ENCODE measurements around the gene IFNL3.
"Not testable (repeated sequence)": the region's sequence is repeated elsewhere in the genome, so short reads cannot be mapped to it uniquely, and the experiment has no call there.

The IFNL3 gene

DNA sequence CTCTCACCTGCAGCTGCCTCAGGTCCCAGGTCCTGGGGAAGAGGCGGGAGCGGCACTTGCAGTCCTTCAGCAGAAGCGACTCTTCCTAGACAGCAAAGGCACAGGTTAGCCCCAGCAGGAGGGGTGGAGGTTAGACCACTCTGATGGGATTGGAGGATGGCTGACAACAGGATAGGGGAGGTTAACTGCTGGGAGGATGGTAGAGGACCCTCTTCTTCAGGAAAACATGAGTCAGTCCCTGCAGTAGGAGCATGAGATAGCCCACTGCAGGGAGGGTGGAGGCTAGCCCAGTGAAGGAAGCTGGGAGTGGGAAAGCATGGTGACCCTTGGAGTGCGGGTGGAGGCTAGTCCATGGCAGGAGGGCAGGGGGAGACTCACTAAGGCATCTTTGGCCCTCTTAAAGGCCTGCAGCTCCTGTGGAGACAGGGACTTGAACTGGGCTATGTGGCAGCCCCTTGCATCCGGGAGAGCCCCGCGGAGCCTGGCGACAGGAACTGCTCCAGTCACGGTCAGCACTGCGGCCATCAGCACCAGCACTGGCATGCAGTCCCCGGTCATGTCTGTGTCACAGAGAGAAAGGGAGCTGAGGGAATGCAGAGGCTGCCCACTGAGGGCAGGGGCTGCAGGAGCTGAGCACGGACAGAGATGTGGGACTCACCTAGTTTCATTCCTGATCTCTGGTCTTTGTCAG lies at the start of gene IFNL3:
IFNL3 (minus strand) TSS at position 597 of the 691 bp plus-strand sequence; CDS start at position 558, 39 bp downstream.
- not testable (repeated sequence) for H3K36me3 ChIP-seq (ENCODE audit: insufficient read depth, low read length); H3K4me1 ChIP-seq (ENCODE audit: insufficient read depth, low read length)
- H3K27me3 ChIP-seq (ENCODE audit: insufficient read depth, low read length): peaks cover 34% of the 10 kb centered on the region

DNA sequence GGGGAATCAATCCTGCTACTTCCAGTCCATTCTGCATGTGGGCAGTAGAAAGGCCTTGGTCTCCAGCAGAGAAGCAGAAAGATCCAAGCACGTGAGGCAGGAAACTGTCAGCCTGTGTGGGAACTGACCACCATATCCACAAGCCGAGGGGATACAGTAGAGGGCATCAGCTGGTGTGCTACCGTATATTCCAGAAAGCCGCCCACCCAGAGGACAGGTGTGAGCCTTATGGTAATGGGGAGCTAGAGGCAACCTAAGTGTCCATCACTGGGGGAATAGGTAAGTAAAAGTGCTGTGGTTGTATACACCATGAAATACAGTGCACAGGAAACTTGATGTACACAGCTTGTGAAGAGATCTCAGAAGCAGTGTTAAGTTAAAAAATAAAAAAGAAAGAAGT lies 48.6 kb upstream of the IFNL3 start:
- Histone ChIP-seq H3K27me3 (ENCODE audit: insufficient read depth, low read length) (peaks cover 18% of the 10 kb centered on the region), H3K4me1 (ENCODE audit: insufficient read depth, low read length) (no peaks in the 10 kb centered on the region), H3K36me3 (ENCODE audit: insufficient read depth, low read length) (no peaks in the 10 kb centered on the region), H3K4me3 (ENCODE audit: low read length) (no peak overlapping the region), H3K9me3 (ENCODE audit: low read length) (no peaks in the 10 kb centered on the region), H2AFZ (ENCODE audit: low read depth, low read length) (no peak overlapping the region)

More for the DNA sequence above, at the start of gene IFNL3:
- not testable (repeated sequence) for H3K4me3 ChIP-seq (ENCODE audit: low read length); H2AFZ ChIP-seq (ENCODE audit: low read depth, low read length); H3K9me3 ChIP-seq (ENCODE audit: low read length)

DNA sequence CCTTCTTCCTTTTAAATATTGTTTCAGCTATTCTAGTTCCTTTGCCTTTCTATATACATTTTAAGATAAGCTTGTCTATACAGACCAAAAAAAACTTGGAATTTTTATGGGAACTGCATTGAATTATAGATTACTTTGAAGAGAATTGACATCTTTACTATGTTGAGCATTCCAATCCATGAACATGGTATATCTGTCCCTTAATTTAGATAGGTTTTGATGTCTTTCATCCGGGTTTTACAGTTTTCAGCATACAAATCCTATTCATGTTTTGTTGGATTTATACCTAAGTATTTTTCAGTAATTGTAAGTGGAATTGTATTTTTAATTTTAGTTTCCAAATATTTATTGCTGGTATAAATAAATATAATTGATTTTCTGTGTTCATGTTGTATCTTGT lies 39.2 kb upstream of the IFNL3 start:
- no peaks in the 10 kb centered on the region for H3K36me3 ChIP-seq (ENCODE audit: insufficient read depth, low read length)
- H2AFZ ChIP-seq (ENCODE audit: low read depth, low read length): no peak overlapping the region
- H3K4me1 ChIP-seq (ENCODE audit: insufficient read depth, low read length): no peaks in the 10 kb centered on the region
- peaks cover 5% of the 10 kb centered on the region for H3K27me3 ChIP-seq (ENCODE audit: insufficient read depth, low read length)
- peaks cover 6% of the 10 kb centered on the region for H3K9me3 ChIP-seq (ENCODE audit: low read length)
- no peak overlapping the region for H3K4me3 ChIP-seq (ENCODE audit: low read length)

DNA sequence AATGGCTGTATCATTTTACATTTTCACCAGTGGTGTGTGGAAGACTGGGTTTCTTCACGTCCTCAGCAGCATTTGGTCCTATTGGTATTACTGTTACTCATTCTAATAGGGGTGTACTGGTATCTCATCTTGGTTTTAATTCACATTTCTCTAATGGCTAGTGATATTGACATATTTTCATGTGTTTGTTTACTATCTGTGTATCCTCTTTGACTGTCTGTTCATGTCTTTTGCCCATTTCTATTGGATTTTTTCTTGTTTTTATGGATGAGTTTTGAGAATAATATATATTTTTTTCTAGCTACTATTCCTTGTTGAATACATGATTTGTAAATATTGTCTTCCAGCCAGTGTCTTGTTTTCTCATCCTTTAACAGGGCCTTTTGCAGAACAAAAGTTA lies 37.2 kb upstream of the IFNL3 start:
- Histone ChIP-seq H3K9me3 (ENCODE audit: low read length) (peaks cover 6% of the 10 kb centered on the region), H3K4me3 (ENCODE audit: low read length) (no peak overlapping the region), H3K27me3 (ENCODE audit: insufficient read depth, low read length) (peaks cover 5% of the 10 kb centered on the region), H3K4me1 (ENCODE audit: insufficient read depth, low read length) (no peaks in the 10 kb centered on the region), H2AFZ (ENCODE audit: low read depth, low read length) (no peak overlapping the region), H3K36me3 (ENCODE audit: insufficient read depth, low read length) (no peaks in the 10 kb centered on the region)

DNA sequence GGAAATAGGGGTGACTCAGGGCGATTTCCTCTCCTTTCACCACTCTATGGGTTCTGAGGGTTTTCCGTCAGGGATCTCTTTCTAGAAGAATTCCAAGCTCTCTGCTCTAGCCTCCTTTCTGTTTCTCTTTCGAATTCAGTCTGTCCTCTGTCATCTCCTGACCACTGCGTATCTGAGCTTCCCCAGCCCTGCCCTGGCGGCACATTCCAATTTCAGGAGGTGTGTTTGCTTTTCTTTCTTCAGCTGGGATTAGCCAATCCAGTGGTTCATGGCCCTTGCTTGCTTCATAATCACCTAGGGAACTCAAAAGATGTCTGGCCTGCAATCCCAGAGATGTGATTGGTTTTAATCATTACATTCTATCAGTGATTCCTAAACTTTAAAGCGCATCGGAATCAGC lies 32.8 kb upstream of the IFNL3 start:
- Histone ChIP-seq H3K4me1 (ENCODE audit: insufficient read depth, low read length) (no peaks in the 10 kb centered on the region), H3K36me3 (ENCODE audit: insufficient read depth, low read length) (no peaks in the 10 kb centered on the region), H3K27me3 (ENCODE audit: insufficient read depth, low read length) (peaks cover 17% of the 10 kb centered on the region), H2AFZ (ENCODE audit: low read depth, low read length) (no peak overlapping the region), H3K4me3 (ENCODE audit: low read length) (no peak overlapping the region), H3K9me3 (ENCODE audit: low read length) (peaks cover 6% of the 10 kb centered on the region)

DNA sequence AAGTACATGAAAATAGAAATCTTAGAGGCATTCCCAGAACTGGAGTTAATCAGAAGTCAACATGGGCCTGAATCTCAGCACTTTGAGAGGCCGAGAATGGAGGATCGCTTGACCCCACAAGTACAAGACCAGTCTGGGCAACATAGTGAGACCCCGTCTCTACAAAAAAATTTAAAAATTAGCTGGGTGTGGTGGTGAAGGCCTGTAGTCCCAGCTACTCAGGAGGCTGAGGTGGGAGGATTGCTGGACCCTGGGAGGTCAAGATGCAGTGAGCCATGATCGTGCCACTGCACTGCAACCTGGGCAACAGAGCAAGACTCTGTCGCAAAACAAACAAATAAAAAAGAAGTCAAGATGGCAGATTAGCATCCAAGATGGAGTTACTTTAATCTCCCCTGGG lies 31.9 kb upstream of the IFNL3 start:
- H3K4me3 ChIP-seq (ENCODE audit: low read length): no peak overlapping the region
- H2AFZ ChIP-seq (ENCODE audit: low read depth, low read length): no peak overlapping the region
- H3K36me3 ChIP-seq (ENCODE audit: insufficient read depth, low read length): no peaks in the 10 kb centered on the region
- no peaks in the 10 kb centered on the region for H3K4me1 ChIP-seq (ENCODE audit: insufficient read depth, low read length)
- peaks cover 17% of the 10 kb centered on the region for H3K27me3 ChIP-seq (ENCODE audit: insufficient read depth, low read length)
- H3K9me3 ChIP-seq (ENCODE audit: low read length): peaks cover 6% of the 10 kb centered on the region

DNA sequence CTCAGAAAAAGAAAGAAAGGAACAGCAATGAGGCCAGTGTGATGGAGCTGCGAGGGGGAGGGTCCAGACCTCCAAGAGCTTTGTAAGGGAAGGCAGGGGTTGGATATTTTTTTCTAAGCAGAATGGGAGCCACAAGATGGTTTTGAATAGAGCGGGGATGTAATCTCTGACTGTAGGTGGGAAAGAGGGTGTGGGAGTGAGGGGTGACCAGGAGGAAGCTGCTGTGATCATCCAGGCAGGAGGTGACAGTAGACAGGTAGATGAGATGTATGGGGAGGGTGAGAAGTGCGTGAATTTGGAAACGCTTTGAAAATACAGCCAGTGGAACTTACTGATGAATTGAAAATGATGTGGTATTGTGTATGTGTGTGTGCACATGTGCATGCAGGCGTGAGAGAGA lies 30.8 kb upstream of the IFNL3 start:
- Histone ChIP-seq H3K4me3 (ENCODE audit: low read length) (no peak overlapping the region), H3K4me1 (ENCODE audit: insufficient read depth, low read length) (no peaks in the 10 kb centered on the region), H3K27me3 (ENCODE audit: insufficient read depth, low read length) (peaks cover 18% of the 10 kb centered on the region), H2AFZ (ENCODE audit: low read depth, low read length) (no peak overlapping the region), H3K9me3 (ENCODE audit: low read length) (peaks cover 3% of the 10 kb centered on the region), H3K36me3 (ENCODE audit: insufficient read depth, low read length) (no peaks in the 10 kb centered on the region)

DNA sequence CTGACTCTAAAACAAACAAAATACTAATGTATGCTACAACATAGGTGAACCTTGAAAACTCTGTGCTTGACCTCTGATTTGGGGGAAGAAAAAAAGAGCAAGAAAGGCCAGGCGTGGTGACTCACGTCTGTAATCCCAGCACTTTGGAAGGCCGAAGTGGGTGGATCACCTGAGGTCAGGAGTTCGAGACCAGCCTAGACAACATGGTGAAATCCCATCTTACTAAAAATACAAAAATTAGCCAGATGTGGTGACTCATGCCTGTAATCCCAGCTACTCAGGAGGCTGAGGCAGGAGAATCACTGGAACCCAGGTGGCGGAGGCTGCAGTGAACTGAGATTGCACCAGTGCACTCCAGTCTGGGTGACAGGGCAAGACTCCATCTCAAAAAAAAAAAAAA lies 29.1 kb upstream of the IFNL3 start:
- H2AFZ ChIP-seq (ENCODE audit: low read depth, low read length); H3K36me3 ChIP-seq (ENCODE audit: insufficient read depth, low read length); H3K4me1 ChIP-seq (ENCODE audit: insufficient read depth, low read length); H3K4me3 ChIP-seq (ENCODE audit: low read length); H3K9me3 ChIP-seq (ENCODE audit: low read length): not testable (repeated sequence)
- H3K27me3 ChIP-seq (ENCODE audit: insufficient read depth, low read length): peaks cover 17% of the 10 kb centered on the region

DNA sequence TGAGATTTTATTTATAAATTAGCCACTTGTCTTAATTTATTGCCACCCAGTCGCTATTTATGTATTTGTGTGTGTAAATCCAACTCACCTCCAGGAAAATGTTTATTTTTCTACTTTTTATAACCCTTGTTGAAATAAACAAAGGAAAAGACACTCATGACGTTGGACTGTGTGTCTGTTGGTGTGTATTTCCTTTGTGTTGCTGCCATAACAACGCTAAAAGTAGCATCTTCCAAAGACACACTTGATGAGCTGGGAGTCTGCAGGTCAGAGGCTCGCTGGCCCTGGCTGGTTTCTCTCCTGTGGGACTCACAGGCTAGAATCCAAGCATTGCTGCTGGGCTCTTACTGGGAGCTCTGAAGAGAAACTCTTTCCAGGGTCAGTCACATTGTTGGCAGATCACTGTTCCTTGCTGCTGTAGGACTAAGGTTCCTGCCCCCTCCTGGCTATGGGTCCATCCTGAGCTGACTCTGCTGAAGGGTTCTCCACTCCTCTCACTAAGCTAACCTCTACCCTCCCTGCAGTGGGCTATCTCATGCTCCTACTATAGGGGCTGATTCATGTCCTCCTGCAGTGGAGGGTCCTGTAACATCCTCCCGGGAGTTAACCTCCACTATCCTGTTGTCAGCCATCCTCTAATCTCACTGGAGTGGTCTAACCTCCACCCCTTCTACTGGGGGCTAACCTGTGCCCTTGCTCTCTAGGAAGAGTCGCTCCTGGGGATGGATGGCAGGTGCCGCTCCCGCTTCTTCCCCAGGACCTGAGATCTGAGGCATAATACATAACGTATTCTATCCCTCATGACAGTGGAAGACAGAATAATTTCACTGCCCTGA lies 25.4 kb upstream of the IFNL3 start:
- H3K4me1 ChIP-seq (ENCODE audit: insufficient read depth, low read length): no peaks in the 10 kb centered on the region
- H3K4me3 ChIP-seq (ENCODE audit: low read length): no peak overlapping the region
- no peaks in the 10 kb centered on the region for H3K9me3 ChIP-seq (ENCODE audit: low read length)
- H3K36me3 ChIP-seq (ENCODE audit: insufficient read depth, low read length): no peaks in the 10 kb centered on the region
- peaks cover 18% of the 10 kb centered on the region for H3K27me3 ChIP-seq (ENCODE audit: insufficient read depth, low read length)
- no peak overlapping the region for H2AFZ ChIP-seq (ENCODE audit: low read depth, low read length)

DNA sequence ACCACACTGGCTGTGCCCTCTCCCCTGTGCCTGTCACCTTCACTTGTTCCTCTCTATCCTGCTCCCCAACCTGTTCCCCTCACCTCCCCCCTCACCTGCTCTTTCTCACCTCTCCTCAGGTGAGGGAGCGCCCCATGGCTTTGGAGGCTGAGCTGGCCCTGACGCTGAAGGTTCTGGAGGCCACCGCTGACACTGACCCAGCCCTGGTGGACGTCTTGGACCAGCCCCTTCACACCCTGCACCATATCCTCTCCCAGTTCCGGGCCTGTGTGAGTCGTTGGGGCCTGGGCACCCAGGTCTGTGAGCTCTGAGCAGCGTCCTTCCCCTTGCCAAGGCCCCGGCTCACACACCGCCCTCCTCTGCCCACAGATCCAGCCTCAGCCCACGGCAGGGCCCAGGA lies 24.6 kb upstream of the IFNL3 start:
- not testable (repeated sequence) for H3K4me3 ChIP-seq (ENCODE audit: low read length); H3K36me3 ChIP-seq (ENCODE audit: insufficient read depth, low read length); H3K9me3 ChIP-seq (ENCODE audit: low read length); H3K4me1 ChIP-seq (ENCODE audit: insufficient read depth, low read length); H2AFZ ChIP-seq (ENCODE audit: low read depth, low read length)
- peaks cover 27% of the 10 kb centered on the region for H3K27me3 ChIP-seq (ENCODE audit: insufficient read depth, low read length)

DNA sequence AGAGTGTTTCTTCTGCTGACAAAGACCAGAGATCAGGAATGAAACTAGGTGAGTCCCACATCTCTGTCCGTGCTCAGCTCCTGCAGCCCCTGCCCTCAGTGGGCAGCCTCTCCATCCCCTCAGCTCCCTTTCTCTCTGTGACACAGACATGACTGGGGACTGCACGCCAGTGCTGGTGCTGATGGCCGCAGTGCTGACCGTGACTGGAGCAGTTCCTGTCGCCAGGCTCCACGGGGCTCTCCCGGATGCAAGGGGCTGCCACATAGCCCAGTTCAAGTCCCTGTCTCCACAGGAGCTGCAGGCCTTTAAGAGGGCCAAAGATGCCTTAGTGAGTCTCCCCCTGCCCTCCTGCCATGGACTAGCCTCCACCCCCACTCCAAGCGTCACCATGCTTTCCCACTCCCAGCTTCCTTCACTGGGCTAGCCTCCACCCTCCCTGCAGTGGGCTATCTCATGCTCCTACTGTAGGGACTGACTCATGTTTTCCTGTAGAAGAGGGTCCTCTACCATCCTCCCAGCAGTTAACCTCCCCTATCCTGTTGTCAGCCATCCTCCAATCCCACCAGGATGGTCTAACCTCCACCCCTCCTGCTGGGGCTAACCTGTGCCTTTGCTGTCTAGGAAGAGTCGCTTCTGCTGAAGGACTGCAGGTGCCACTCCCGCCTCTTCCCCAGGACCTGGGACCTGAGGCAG lies 23.9 kb upstream of the IFNL3 start:
- H3K4me1 ChIP-seq (ENCODE audit: insufficient read depth, low read length); H3K9me3 ChIP-seq (ENCODE audit: low read length); H2AFZ ChIP-seq (ENCODE audit: low read depth, low read length); H3K36me3 ChIP-seq (ENCODE audit: insufficient read depth, low read length); H3K4me3 ChIP-seq (ENCODE audit: low read length): not testable (repeated sequence)
- peaks cover 33% of the 10 kb centered on the region for H3K27me3 ChIP-seq (ENCODE audit: insufficient read depth, low read length)

DNA sequence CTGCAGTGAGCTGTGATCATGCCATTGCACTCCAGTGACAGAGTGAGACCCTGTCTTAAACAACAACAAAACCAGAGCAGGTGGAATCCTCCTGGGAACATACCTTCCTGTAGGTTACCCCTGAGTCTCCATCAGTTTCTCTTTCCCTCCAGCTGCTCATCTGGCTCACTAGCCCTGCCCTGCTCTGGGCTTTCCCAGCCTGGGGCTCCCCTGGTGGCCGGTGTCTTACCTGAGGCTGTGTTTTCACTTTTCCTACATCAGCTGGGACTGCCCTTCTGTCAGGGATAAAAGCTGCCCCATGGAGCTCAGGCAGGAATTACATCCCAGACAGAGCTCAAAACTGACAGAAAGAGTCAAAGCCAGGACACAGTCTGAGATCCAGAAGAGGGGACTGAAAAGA lies 23.3 kb upstream of the IFNL3 start, which contains the start of gene IFNL2:
IFNL2 (plus strand) TSS at position 312 of the 400 bp plus-strand sequence. CDS start 173 bp downstream, outside the sequence.
- not testable (repeated sequence) for H2AFZ ChIP-seq (ENCODE audit: low read depth, low read length); H3K4me3 ChIP-seq (ENCODE audit: low read length); H3K36me3 ChIP-seq (ENCODE audit: insufficient read depth, low read length); H3K9me3 ChIP-seq (ENCODE audit: low read length); H3K4me1 ChIP-seq (ENCODE audit: insufficient read depth, low read length)
- peaks cover 37% of the 10 kb centered on the region for H3K27me3 ChIP-seq (ENCODE audit: insufficient read depth, low read length)

DNA sequence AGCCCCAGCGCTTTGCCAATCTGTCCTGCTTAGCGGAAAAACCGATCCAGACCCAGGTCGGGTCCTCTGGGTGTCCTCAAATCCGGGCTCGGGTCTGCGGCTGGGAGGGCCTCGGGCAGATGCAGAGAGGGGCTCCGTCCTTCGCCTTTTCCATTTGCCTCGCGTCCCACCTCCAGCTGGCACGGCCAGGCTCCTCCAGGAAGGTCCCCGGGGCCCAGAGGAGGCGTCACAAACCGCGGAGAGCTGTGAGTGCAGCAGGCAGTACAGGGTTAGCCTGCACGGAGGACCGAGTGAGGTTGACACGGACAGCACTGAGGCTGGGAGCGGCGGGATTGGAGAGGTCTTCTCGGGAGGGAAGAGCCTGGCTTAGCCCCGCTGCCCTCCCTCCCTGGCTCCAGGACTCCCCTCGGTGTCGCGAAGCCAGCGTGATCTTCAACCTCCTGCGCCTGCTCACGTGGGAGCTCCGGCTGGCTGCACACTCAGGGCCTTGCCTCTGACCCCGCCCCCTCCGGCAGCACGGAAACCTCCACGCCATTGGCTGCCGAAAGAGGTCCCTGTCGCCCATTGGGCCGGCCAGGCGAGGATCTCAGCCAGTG lies 20.6 kb upstream of the IFNL3 start:
- Histone ChIP-seq H3K9me3 (ENCODE audit: low read length) (no peaks in the 10 kb centered on the region), H3K4me3 (ENCODE audit: low read length) (no peak overlapping the region), H3K4me1 (ENCODE audit: insufficient read depth, low read length) (no peaks in the 10 kb centered on the region), H3K27me3 (ENCODE audit: insufficient read depth, low read length) (peaks cover 44% of the 10 kb centered on the region), H3K36me3 (ENCODE audit: insufficient read depth, low read length) (no peaks in the 10 kb centered on the region), H2AFZ (ENCODE audit: low read depth, low read length) (no peak overlapping the region)

Measured in neuron (in vitro differentiated cells).